ENCODE results near the gene SURF4.
A peak's percentile ranks its signal among the peaks of the same experiment; 100 is the strongest.
"Not testable (repeated sequence)": the region's sequence is repeated elsewhere in the genome, so short reads cannot be mapped to it uniquely, and the experiment has no call there.

The SURF4 gene

GRCh38 chr9:133335924-133336811 is 39.7 kb downstream of the SURF4 start, which contains the start of gene SURF6:
Gene SURF6, minus strand, starts transcription at chr9:133336188. Its CDS starts 56 bp downstream, at chr9:133336132.
- Histone ChIP-seq H3F3A (ENCODE audit: insufficient read depth, low read length) (peaks cover 10% of the 10 kb centered on the region; the same call in 1 of the 2 replicates), H3K27ac (ENCODE audit: low read length) (peak within 1 kb of the TSS; percentile 53; the same call in 1 of the 2 replicates), H3K36me3 (replicated peaks; ENCODE audit: insufficient read depth, low read length) (peaks cover 13% of the 10 kb centered on the region), H2AFZ (ENCODE audit: low read length) (peak within 1 kb of the TSS; percentile 98), H3K9ac (ENCODE audit: low read length) (peak within 1 kb of the TSS; percentile 77), H4K20me1 (ENCODE audit: insufficient read depth, low read length) (no peaks in the 10 kb centered on the region), H3K4me3 (ENCODE audit: low read length) (peak within 1 kb of the TSS; percentile 100), H3K4me2 (ENCODE audit: low read depth, low read length) (peak within 1 kb of the TSS; percentile 87), H3K9me2 (replicated peaks; ENCODE audit: insufficient read depth, low read length) (no peaks in the 10 kb centered on the region), H3K79me2 (ENCODE audit: low read length) (peaks cover 19% of the 10 kb centered on the region), H3K4me1 (ENCODE audit: low read length) (0 out of 2 replicates have a peak, but pooled peaks cover 4% of the 10 kb centered on the region), H3K9me3 (replicated peaks; ENCODE audit: insufficient read depth, low read length) (no peaks in the 10 kb centered on the region), H3K27me3 (replicated peaks; ENCODE audit: insufficient read depth, low read length) (no peaks in the 10 kb centered on the region)
- TF ChIP-seq EZH2 (optimal IDR thresholded peaks at IDR 0.05; ENCODE audit: low read depth, low read length) = no peak
- no peak for TF ChIP-seq EZH2phosphoT487 (IDR thresholded peaks at IDR 0.05; ENCODE audit: low read length)
- TF ChIP-seq CTCF (IDR thresholded peaks at IDR 0.05; ENCODE audit: low read length) = no peak
- peak; percentile 95 for DNase-seq

GRCh38 chr9:133334888-133335287 is 41.0 kb downstream of the SURF4 start:
- H3K4me3 ChIP-seq (ENCODE audit: low read length) = peak overlapping the region; percentile 100
- not testable (repeated sequence) for H3K27ac ChIP-seq (ENCODE audit: low read length); H3K9me2 ChIP-seq (replicated peaks; ENCODE audit: insufficient read depth, low read length); H4K20me1 ChIP-seq (ENCODE audit: insufficient read depth, low read length); H3K4me1 ChIP-seq (ENCODE audit: low read length); H3K9ac ChIP-seq (ENCODE audit: low read length); H2AFZ ChIP-seq (ENCODE audit: low read length); H3K27me3 ChIP-seq (replicated peaks; ENCODE audit: insufficient read depth, low read length); H3K9me3 ChIP-seq (replicated peaks; ENCODE audit: insufficient read depth, low read length); DNase-seq
- peak overlapping the region; percentile 72; the same call in 1 of the 2 replicates for H3K4me2 ChIP-seq (ENCODE audit: low read depth, low read length)
- H3K36me3 ChIP-seq (replicated peaks; ENCODE audit: insufficient read depth, low read length) = peaks cover 13% of the 10 kb centered on the region
- peaks cover 10% of the 10 kb centered on the region; the same call in 1 of the 2 replicates for H3F3A ChIP-seq (ENCODE audit: insufficient read depth, low read length)
- H3K79me2 ChIP-seq (ENCODE audit: low read length) = peaks cover 19% of the 10 kb centered on the region

DNA sequence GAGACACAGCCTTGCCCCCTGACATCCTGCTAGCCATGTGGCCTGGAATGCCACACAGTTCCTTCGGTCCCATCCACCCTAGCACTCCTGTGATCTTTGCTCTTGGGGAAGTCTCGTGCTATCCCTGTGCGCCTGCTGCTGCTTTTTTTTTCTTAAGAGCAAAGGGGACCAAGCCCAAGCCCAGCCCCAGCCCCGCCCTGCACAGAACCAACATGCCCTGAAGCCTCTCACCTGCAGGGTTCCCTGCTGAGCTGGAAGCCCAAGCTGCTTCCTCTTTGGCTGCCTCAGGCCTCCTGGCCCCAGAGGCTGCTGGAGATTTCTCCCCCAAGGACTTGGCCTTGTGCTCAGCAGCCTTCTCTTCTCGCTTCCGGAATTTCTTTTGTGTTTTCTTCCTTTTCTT is 41.7 kb downstream of the SURF4 start:
- no peak for TF ChIP-seq CTCF (IDR thresholded peaks at IDR 0.05; ENCODE audit: low read length)
- TF ChIP-seq EZH2 (optimal IDR thresholded peaks at IDR 0.05; ENCODE audit: low read depth, low read length) = no peak
- no peak for TF ChIP-seq EZH2phosphoT487 (IDR thresholded peaks at IDR 0.05; ENCODE audit: low read length)
- peaks cover 19% of the 10 kb centered on the region for H3K79me2 ChIP-seq (ENCODE audit: low read length)
- no peaks in the 10 kb centered on the region for H3K27me3 ChIP-seq (replicated peaks; ENCODE audit: insufficient read depth, low read length)
- no peaks in the 10 kb centered on the region for H3K9me3 ChIP-seq (replicated peaks; ENCODE audit: insufficient read depth, low read length)
- H3K36me3 ChIP-seq (replicated peaks; ENCODE audit: insufficient read depth, low read length) = peaks cover 13% of the 10 kb centered on the region
- no peak for DNase-seq
- H2AFZ ChIP-seq (ENCODE audit: low read length) = no peak overlapping the region
- H3K4me2 ChIP-seq (ENCODE audit: low read depth, low read length) = no peak overlapping the region
- no peak overlapping the region for H3K27ac ChIP-seq (ENCODE audit: low read length)
- no peaks in the 10 kb centered on the region for H3K9me2 ChIP-seq (replicated peaks; ENCODE audit: insufficient read depth, low read length)
- H3K9ac ChIP-seq (ENCODE audit: low read length) = no peak overlapping the region
- H3F3A ChIP-seq (ENCODE audit: insufficient read depth, low read length) = peaks cover 10% of the 10 kb centered on the region; the same call in 1 of the 2 replicates
- no peaks in the 10 kb centered on the region for H4K20me1 ChIP-seq (ENCODE audit: insufficient read depth, low read length)
- 0 out of 2 replicates have a peak, but pooled peaks cover 4% of the 10 kb centered on the region for H3K4me1 ChIP-seq (ENCODE audit: low read length)
- H3K4me3 ChIP-seq (ENCODE audit: low read length) = no peak overlapping the region

All from MM.1S (cell line).